NCI-H1694 treated with DMSO at 0.1 percent for 48 hours (cell line): Measurements from ENCODE around the gene SORCS1.
"Not testable (repeated sequence)": the region's sequence is repeated elsewhere in the genome, so short reads cannot be mapped to it uniquely, and the experiment has no call there.

ENCODE experiments used
- DNase-seq: peaks from one replicate; lab custom pipeline; 2025; lab: John Stamatoyannopoulos, UW

The SORCS1 gene

DNA sequence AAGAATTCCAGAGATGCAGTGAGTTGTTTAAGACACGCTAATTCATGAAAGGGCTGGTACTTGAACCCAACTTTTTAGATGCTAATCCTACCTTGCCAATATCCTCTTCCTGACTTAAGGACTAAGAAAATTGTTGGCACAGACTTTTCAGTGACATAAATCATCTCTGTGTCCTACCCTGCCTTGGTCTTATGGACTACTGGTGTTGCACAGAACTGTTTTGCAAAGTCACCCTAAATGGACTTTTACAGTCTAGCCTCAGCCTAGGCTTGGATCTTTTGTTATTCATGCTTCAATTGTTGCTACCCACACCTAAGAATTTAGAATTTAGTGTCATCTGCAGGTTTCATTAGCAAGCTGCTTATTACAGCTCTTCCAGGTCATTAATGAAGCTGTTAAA, 112.7 kb downstream of the SORCS1 start:
- DNase-seq = no peak

DNA sequence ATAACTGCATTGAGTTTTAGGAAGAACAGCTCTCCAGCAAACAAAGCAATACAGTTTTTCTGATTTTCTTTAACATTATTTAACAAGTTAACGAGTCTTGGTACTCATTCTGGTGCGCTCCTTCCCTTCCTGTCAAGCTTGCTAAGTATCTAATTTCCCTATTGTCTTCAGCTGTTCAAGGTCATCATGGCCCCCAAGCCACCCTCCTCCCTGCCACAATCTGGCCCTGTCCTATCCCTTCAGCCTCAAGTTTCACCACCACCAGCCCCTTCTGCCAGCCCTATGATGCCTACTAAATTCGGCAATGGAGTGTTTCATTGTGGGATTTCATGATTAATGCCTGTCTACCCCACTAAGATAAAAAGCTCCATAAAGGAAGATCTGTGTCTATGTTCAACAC, 121.0 kb downstream of the SORCS1 start:
- DNase-seq = no peak

GRCh38 chr10:107037192-107038122, 127.0 kb downstream of the SORCS1 start:
- DNase-seq = no peak

DNA sequence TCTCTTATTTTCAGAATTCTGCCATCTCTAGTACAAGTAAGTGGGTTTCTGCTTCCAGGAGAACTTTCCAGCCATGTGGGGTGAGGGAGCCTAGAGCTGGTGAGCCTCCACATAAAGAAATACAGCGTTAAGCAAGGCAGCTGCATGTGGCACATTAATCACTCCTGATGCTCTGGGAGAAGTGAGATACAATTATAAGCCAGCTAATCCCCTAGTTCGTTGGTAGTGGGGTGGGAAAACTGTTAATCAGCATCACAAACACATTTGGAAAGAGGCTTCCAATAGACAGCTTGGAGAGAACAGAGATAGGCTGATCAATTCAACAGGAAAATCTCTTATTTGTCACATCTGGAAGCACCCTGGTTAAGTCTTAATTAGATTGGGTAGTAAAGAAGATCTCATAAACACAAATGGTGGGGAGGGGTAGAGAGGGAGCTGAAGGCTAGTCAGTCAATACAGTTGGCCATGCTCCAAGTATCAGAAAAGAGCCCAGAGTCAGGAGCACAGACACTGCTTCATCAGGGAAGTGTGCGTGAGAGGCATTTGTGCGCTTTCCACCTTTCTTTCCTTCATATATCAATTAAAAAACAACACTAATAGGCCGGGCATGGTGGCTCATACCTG, 130.6 kb downstream of the SORCS1 start:
- DNase-seq = no peak

DNA sequence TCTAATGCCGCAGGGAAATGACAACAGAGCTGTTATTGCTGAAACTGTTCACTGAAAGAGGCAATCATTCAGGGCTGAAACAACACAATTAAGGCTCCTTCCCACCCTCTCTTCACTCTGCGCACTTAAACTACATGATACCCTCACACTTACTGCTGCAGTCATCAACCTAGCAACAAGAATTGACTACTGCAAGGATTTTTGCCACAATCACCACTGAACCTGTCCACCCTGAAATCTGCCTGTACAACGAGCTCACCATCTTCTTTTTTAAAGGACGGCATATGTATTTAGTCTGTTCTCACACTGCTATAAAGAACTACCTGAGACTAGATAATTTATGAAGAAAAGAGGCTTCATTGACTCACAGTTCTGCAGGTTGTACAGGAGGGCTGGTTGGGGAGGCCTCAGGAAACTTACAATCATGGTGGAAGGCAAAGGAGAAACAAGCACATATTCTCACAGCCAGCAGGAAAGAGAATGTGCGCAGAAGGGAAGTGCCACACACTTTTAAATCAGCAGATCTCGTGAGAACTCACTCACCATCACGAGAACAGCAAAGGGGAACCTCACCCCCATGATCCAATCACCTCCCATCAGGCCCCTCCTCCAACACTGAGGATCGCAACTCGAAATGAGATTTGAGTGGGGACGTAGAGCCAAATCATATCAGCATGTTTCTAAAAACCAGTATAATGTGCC, 131.7 kb downstream of the SORCS1 start:
- no peak for DNase-seq

DNA sequence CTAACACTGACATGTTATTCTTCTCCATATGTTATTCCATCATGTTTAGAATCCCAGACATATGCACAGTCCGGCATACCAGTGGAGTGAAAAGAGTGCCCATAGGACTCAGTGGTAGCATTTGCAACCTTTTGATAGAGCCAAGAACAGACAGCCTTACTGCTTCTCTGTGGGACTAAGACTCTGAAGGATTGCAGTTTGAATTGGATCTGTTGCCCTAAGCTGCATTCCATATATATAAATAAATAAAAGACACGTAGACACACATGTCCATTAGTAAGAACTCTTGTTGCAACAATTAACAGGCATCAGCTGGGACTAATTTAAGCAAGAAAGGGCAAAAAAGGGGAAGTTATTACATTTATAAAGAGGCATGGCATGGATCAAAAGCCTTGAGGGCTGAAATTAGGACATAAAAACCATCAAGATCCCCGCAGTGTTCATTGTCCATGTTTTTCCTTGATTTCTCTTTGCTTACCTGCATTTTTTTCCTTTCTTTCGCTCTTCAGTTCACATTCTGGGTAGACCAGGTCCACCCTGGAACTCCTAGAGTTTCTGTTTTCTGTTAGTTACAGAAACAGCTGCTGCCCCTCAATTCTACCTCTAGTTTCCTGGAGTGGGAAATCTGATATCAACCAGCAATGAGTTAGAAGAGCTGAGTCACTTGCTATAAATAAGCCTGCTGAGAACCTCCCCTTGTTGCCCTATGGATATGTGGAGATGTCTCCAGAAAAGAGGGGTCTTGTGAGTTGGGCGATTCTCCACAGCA, 132.4 kb downstream of the SORCS1 start:
- DNase-seq = no peak

- DNase-seq = no peak
Measured at GRCh38 chr10:107028236-107028635, 136.3 kb downstream of the SORCS1 start.

DNA sequence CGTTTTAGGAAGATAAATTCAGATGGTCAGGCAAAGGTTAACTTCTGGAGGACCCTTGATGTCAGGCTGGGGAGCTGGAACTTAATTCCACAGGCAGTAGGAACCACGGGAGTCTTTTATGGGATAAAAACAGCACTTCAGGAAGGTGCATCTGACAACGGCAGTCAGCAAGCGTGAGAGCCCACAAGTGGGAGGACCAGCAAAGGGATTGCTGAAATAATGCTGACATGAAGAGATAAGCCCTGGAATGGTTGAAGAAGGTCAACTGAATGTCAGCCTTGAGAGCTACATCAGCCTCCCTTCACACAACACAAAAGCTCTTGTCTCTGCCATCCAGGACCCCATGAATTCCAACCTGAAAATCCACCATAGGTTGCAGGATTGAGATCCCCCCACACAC, 138.8 kb downstream of the SORCS1 start:
- DNase-seq = no peak

- not testable (repeated sequence) for DNase-seq
Measured at GRCh38 chr10:107024033-107024432, 140.5 kb downstream of the SORCS1 start.

GRCh38 chr10:107022600-107023354, 141.7 kb downstream of the SORCS1 start:
- no peak for DNase-seq

GRCh38 chr10:107019154-107019553, 145.4 kb downstream of the SORCS1 start:
- DNase-seq = no peak

- DNase-seq = no peak
Measured at GRCh38 chr10:107013258-107014006, 151.1 kb downstream of the SORCS1 start.

GRCh38 chr10:107011992-107012391, 152.5 kb downstream of the SORCS1 start:
- DNase-seq = no peak

DNA sequence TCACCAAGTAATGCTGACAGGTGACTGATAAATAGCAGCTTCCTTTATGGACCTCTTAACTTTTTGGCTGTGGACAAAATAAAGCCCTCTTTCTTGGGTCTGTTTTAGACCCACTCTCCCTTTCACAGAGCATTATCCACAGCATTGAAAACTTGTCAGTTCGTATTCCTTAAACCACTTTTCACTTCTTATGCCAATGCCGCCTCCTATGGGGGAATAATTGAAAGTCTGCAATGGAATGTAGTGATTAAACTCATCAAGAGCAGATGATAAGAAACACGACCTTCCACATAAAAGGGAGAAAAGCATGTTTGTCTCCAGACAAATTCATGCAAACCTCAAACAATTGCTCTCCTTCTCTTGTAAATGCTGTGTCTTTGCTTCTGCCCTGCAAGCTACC, 153.4 kb downstream of the SORCS1 start:
- no peak for DNase-seq

DNA sequence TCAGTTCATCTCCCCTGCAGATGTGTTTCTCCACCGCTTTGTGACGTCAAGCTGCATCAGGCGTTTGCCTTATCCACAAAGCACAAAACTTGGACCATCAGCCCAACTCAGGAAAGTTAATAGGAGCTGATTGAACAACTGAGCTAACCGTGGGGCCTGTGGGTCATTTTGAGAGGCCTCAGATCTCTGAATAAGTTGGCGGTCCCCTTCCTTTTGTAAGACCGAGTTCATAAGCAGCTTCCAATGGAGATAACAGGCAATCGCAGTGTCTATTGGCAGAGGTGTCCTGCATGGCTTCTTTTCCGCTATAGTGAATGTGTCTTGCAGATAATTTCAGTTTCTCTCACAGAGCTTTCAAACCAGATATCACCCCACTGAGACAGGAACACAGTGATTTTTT, 154.0 kb downstream of the SORCS1 start:
- no peak for DNase-seq

GRCh38 chr10:107004362-107004761, 160.1 kb downstream of the SORCS1 start:
- DNase-seq = no peak

- no peak for DNase-seq
Measured at GRCh38 chr10:107002068-107002467, 162.4 kb downstream of the SORCS1 start.

GRCh38 chr10:106999118-106999707, 165.3 kb downstream of the SORCS1 start:
- DNase-seq = no peak

GRCh38 chr10:106997721-106998120, 166.8 kb downstream of the SORCS1 start:
- DNase-seq = no peak

- DNase-seq = no peak
Measured at GRCh38 chr10:106996510-106996909, 168.0 kb downstream of the SORCS1 start.
